CD4-positive, CD25-positive, alpha-beta regulatory T cell (primary cell): ENCODE measurements around the gene SLC9A8. TPM values are rescaled to one million over a fixed set of nuclear protein-coding genes. Genes with fewer than 3 reads are reported as not detected.

Experiments used
- ATAC-seq, 2 donors: fragments of 150-1000 bp; cut with Tn5 transposase; one replicate each; pipeline ENCODE4 v1.10.0; 2021; ENCODE audit warnings: low read depth in 2 of 2, moderate number of reproducible peaks in 2 of 2, moderate library complexity in 1 of 2
- DNase-seq, 3 donors: peaks; one replicate each; pipeline versions ENCODE4 v3.0.0 to v3.0.0-alpha.2; 2012 to 2022; ENCODE audit warnings: mixed read lengths in 1 of 3
- H3K27ac ChIP-seq: one replicate; pipeline ENCODE4 v1.7.0; 2013; ENCODE audit warnings: mild to moderate bottlenecking, low read length; ENCODE audit not compliant: insufficient read depth, poor library complexity, severe bottlenecking
- H3K27me3 ChIP-seq: one replicate; pipeline ENCODE4 v1.7.0; 2013; ENCODE audit warnings: low read length; ENCODE audit not compliant: control insufficient read depth, insufficient read depth
- H3K36me3 ChIP-seq: one replicate; pipeline ENCODE4 v1.7.0; 2013; ENCODE audit warnings: mild to moderate bottlenecking, low read length, moderate library complexity; ENCODE audit not compliant: control insufficient read depth, insufficient read depth
- H3K4me1 ChIP-seq: 2 replicates; pipeline ENCODE4 v1.7.0; 2013; ENCODE audit warnings: mild to moderate bottlenecking, low read length; ENCODE audit not compliant: insufficient read depth, control insufficient read depth, poor library complexity, severe bottlenecking
- H3K4me3 ChIP-seq: one replicate; pipeline ENCODE4 v1.7.0; 2013; ENCODE audit warnings: low read depth, mild to moderate bottlenecking, low read length, moderate library complexity
- H3K9me3 ChIP-seq, 2 experiments: 1 replicate in 1 of 2; 2 replicates in 1 of 2; pipeline ENCODE4 v1.7.0; 2013; ENCODE audit warnings: low read length in 2 of 2, mild to moderate bottlenecking in 1 of 2, moderate library complexity in 1 of 2; ENCODE audit not compliant: control insufficient read depth in 2 of 2
- H3K27ac Mint-ChIP-seq, 3 donors: one replicate each; pipeline ENCODE4 v1.8.0; 2020 to 2022; ENCODE audit warnings: mild to moderate bottlenecking in 3 of 3, mixed read lengths in 3 of 3, moderate library complexity in 2 of 3
- H3K27me3 Mint-ChIP-seq: one replicate; pipeline ENCODE4 v1.8.0; 2022; ENCODE audit warnings: mild to moderate bottlenecking, mixed read lengths
- H3K36me3 Mint-ChIP-seq: one replicate; pipeline ENCODE4 v1.8.0; 2020; ENCODE audit warnings: mixed read lengths
- H3K4me1 Mint-ChIP-seq, 4 donors: one replicate each; pipeline ENCODE4 v1.8.0; 2020 to 2022; ENCODE audit warnings: mixed read lengths in 4 of 4, mild to moderate bottlenecking in 1 of 4
- H3K4me3 Mint-ChIP-seq, 4 donors: one replicate each; pipeline ENCODE4 v1.8.0; 2020 to 2022; ENCODE audit warnings: mild to moderate bottlenecking in 4 of 4, mixed read lengths in 4 of 4, moderate library complexity in 3 of 4
- H3K9me3 Mint-ChIP-seq, 7 donors: one replicate each; pipeline ENCODE4 v1.8.0; 2020 to 2022; ENCODE audit warnings: mixed read lengths in 7 of 7, mild to moderate bottlenecking in 3 of 7, moderate library complexity in 2 of 7
- polyA plus RNA-seq, 4 donors: library from polyadenylated mRNA; unstranded; fragments of 300-500 nt; fragmentation: Illumina TruSeq; gene quantifications; one replicate each; pipeline ENCODE4 v1.2.3, GENCODE V29; 2021
- total RNA-seq: library from RNA; stranded (reverse); gene quantifications from one replicate; pipeline ENCODE4 v1.2.3, GENCODE V29; 2022

Gene SLC9A8
- total and polyA plus RNA-seq, 5 donors from 2014 or later, result 4.9 to 47.4 (median 7.0) TPM

DNA sequence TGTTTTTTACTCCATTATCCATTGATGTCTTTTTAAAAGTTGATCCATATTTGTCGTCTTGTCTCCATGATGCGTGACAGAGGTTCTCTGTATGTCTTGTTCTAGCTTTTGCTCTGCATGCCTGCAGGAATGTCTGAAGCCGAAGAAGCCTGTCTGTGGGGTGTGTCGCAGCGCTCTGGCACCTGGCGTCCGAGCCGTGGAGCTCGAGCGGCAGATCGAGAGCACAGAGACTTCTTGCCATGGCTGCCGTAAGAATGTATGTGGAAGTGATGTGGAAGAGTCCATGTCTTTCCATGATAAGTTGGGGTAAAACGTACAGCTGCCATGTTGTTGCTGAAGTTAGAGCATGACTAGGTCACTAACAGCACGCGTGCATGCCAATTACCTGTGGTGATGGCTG is 128.8 kb downstream of the SLC9A8 start:
- Mint-ChIP-seq H3K36me3 (peaks cover 15% of the 10 kb centered on the region), H3K27ac (peak overlapping the region in 1 of 3 donors; percentile 3), H3K27me3 (peaks cover 4% of the 10 kb centered on the region), H3K4me3 (peak overlapping the region in 2 of 4 donors; percentile 43 to 64), H3K9me3 (no peaks in the 10 kb centered on the region), H3K4me1 (peaks cover 9 to 72% (median 45%) of the 10 kb centered on the region in 4 donors)
- peaks cover 38% of the 10 kb centered on the region for H3K4me1 ChIP-seq
- H3K36me3 ChIP-seq, result peaks cover 63% of the 10 kb centered on the region
- H3K4me3 ChIP-seq, result no peak overlapping the region
- ATAC-seq (no peak), DNase-seq (no peak)
- H3K27ac ChIP-seq, result no peak overlapping the region
- no peaks in the 10 kb centered on the region for H3K9me3 ChIP-seq
- no peaks in the 10 kb centered on the region for H3K27me3 ChIP-seq

Other genes starting within 250 kb of the SLC9A8 start
- not detected for gene PTGIS, start 244.7 kb upstream of the SLC9A8 start, total RNA-seq
- gene PTGIS, start 244.7 kb upstream of the SLC9A8 start, polyA plus RNA-seq, result not detected
- gene B4GALT5, start 99.0 kb upstream of the SLC9A8 start, total RNA-seq, result 13.6 TPM
- 1 to 10 TPM in 2 of 4 donors, under 1 TPM in 2; 0.45 to 1.5 (median 1.00) TPM for gene B4GALT5, start 99.0 kb upstream of the SLC9A8 start, polyA plus RNA-seq
- gene SPATA2, start 102.7 kb downstream of the SLC9A8 start, total RNA-seq, result 19.1 TPM
- gene SPATA2, start 102.7 kb downstream of the SLC9A8 start, polyA plus RNA-seq, result 1 to 10 TPM; 2.1 to 3.4 (median 2.9) TPM
- gene RNF114, start 123.6 kb downstream of the SLC9A8 start, total RNA-seq, result 132 TPM
- gene RNF114, start 123.6 kb downstream of the SLC9A8 start, polyA plus RNA-seq, result 100 to 1,000 TPM; 134 to 147 (median 146) TPM
- gene SNAI1, start 170.2 kb downstream of the SLC9A8 start, total RNA-seq, result 1.4 TPM
- gene SNAI1, start 170.2 kb downstream of the SLC9A8 start, polyA plus RNA-seq, result under 1 TPM in 1 of 4 donors, not detected in 3; 0.34 TPM